Measurements from ENCODE around the gene CTBS.

The CTBS gene, protein sequence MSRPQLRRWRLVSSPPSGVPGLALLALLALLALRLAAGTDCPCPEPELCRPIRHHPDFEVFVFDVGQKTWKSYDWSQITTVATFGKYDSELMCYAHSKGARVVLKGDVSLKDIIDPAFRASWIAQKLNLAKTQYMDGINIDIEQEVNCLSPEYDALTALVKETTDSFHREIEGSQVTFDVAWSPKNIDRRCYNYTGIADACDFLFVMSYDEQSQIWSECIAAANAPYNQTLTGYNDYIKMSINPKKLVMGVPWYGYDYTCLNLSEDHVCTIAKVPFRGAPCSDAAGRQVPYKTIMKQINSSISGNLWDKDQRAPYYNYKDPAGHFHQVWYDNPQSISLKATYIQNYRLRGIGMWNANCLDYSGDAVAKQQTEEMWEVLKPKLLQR

GRCh38 chr1:84573967-84574842, at the start of gene CTBS:
Gene CTBS (minus strand): TSS chr1:84574440. CDS start chr1:84574415, 25 bp downstream.
- DNase-seq (ENCODE audit: low read depth): peak; percentile 66
- H3K4me3 ChIP-seq (ENCODE audit: low read depth, low read length): peak within 1 kb of the TSS; percentile 70

GRCh38 chr1:84621553-84621952, 47.3 kb upstream of the CTBS start:
- H3K4me3 ChIP-seq (ENCODE audit: low read depth, low read length): no peak overlapping the region
- no peak for DNase-seq (ENCODE audit: low read depth)

- no peak for DNase-seq (ENCODE audit: low read depth)
- H3K4me3 ChIP-seq (ENCODE audit: low read depth, low read length): peak overlapping the region; percentile 59
Observed at GRCh38 chr1:84620720-84621313, 46.6 kb upstream of the CTBS start.

DNA sequence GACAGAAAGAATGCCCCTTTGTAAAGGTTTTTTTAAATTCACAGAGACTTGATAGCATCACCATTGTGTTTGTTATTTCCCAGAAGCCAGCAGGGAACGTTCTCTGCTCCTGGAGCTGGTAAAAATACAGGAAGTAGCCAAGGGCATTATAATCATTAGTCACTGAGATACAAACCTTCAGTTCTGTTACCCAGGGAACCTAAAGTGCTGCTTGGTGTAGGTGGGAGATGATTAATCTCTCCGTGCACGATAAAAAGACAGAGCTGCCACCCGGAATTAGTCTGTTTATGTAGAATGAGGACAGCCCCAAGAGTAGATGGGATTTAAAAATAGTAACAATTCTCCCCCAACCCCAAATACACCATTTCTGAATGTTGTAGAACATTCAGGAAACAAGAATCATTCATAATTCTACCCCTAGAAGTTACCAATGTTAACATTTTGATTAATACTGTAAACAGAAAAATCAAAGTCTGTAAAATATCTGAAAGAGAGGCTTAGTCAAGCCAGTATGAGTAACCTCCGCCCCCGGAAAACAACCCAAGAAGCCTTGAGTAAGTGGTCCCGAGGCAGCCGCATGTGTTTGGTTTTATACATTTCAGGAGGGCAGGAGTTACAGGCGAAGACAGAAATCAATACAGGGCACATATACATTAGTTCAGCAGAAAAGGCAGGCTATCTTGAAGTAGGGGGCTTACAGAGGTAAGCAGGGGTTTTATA, 45.3 kb upstream of the CTBS start:
- peak; percentile 62 for DNase-seq (ENCODE audit: low read depth)
- H3K4me3 ChIP-seq (ENCODE audit: low read depth, low read length): no peak overlapping the region

- H3K4me3 ChIP-seq (ENCODE audit: low read depth, low read length): no peak overlapping the region
- no peak for DNase-seq (ENCODE audit: low read depth)
Observed at GRCh38 chr1:84617349-84617748, 43.1 kb upstream of the CTBS start.

- H3K4me3 ChIP-seq (ENCODE audit: low read depth, low read length): no peak overlapping the region
- DNase-seq (ENCODE audit: low read depth): no peak
Observed at GRCh38 chr1:84615790-84616189, 41.5 kb upstream of the CTBS start.

DNA sequence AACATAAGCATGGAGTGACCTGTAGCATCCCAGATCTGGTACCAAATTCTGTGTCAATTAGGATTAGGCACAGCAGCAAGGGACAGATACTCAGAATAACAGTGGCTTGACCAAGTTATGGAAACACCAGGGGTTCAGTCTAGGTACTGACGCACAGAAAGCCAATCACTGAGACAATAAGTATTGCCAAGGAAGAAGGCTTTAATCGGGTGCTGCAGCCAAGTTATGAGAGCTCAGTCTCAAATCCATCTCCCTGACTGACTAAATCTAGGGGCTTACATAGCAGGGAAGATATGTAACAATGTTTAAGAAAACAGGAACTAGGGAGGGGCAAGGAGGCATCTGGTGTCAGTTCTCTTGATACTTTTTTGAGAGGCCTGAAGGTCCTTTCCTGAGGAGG, 39.6 kb upstream of the CTBS start:
- H3K4me3 ChIP-seq (ENCODE audit: low read depth, low read length): no peak overlapping the region
- no peak for DNase-seq (ENCODE audit: low read depth)

DNA sequence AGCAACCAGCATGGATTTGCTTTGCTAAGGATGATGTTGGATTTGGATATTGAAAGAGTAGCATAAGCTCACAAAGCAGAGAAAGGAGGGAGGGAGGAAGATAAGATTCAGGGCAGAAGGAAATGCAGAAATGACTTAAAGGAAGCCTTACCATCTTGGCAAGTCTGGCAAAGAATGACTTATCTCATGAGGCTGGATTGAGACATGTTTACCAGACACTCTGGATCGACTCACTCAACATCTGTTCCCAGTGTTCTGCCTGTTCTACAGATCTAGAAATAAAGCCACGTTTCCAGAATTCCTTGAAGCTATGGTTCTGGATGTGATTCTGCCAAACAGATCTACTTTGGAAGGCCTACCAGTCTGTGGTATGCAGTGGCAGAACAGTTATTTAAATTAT, 38.8 kb upstream of the CTBS start:
- no peak for DNase-seq (ENCODE audit: low read depth)
- H3K4me3 ChIP-seq (ENCODE audit: low read depth, low read length): no peak overlapping the region

DNA sequence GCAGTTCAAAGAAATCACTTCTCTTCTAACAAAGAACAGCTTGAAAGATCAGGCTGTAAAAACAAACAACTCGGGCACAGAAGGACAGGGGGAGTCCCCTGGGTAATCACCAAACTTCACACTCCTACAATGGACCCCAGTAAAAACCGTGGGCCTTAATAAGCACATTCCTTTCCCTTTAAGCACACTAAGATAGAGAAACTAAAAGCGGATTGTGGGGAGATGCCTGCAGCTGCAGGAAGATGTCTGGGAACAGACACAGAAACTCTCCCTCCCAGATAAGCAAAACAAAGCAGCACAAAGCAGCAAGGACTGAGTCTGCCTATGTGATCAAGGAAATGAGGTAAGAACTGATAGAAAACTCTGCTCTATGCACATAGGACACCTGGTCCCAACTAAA, 37.6 kb upstream of the CTBS start:
- H3K4me3 ChIP-seq (ENCODE audit: low read depth, low read length): no peak overlapping the region
- no peak for DNase-seq (ENCODE audit: low read depth)

DNA sequence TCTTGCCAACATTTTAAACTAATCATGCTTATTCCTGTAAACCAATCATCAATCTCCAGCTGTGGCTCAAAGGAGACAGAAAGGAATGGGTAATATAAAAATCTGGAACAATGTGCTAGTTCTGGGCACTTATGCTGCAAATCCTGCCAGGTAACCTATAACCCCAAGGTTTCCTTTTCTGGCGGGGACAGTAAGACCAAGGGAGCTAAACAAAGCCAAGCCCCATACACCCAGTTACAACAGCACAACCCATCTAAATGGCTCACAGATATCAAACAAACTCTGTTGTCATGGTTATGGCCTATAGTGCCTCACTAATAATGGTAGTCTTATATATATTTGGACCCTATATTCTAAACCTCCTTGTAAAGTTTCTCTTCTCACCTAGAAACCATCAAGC, 36.9 kb upstream of the CTBS start:
- no peak overlapping the region for H3K4me3 ChIP-seq (ENCODE audit: low read depth, low read length)
- no peak for DNase-seq (ENCODE audit: low read depth)

DNA sequence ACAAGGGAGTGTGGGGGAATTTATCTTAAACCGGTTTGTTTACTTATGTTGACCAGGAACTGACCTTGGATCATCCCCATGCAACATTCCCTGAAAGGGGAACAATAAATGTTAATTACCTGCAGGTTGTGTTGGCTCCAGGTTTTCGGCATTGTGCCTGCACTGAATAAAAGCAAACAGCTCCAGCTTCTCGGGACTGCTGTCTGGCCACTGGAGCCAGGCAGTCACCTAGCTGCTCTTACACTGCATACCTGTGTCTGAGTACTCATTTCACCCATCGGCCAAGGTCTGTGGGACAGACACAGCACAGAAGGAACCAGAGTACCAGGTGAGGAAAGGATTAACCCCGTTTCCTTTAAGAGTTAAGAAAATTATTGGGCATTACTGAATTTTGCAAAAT, 32.7 kb upstream of the CTBS start:
- DNase-seq (ENCODE audit: low read depth): no peak
- H3K4me3 ChIP-seq (ENCODE audit: low read depth, low read length): no peak overlapping the region

GRCh38 chr1:84605157-84605556, 30.9 kb upstream of the CTBS start:
- DNase-seq (ENCODE audit: low read depth): no peak

DNA sequence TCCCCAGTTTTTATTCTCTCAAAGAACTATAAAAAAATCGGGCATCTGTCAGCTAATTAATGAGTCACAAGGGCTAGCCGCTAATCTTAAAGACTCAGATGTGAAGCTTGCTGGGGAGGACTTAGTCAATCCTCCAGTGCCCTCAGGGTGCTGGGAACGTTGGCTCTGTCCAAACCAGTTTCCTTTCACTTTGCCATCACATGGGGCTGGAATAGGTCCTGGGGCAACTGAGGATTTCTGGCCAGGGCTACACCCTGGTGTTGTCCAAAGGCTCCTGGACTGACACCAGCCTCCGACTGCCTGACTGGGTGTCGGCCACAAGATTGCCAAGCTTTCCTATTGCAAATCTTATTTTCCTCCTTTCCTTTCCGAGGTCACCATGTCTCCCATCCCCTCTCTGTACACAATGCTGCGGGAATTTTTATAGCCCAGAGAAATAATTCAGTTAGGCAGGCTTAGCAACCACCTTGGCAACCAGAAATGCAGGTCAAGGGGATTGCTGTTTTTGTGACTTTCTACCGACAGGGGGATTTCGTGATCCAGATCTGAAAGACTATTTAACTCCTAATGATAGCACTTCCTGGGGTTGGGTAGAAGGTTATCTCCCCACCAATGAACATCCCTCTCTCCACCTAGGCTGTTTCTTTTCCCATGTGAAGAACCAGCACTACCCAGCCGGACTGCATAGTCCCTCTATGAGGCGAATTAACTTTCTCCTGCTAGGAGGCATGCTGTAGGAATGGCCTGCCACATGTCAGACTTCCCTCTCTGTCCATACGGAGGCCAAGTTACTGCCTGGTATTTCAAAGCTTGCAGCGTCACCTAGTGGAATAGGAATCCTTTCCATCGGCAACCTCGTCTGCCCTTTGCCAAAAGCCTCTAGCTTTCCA, 29.9 kb upstream of the CTBS start:
- DNase-seq (ENCODE audit: low read depth): peak; percentile 48
- H3K4me3 ChIP-seq (ENCODE audit: low read depth, low read length): no peak overlapping the region

More at GRCh38 chr1:84605157-84605556, 30.9 kb upstream of the CTBS start:
- no peak overlapping the region for H3K4me3 ChIP-seq (ENCODE audit: low read depth, low read length)

GRCh38 chr1:84603223-84603622, 29.0 kb upstream of the CTBS start:
- DNase-seq (ENCODE audit: low read depth): no peak
- H3K4me3 ChIP-seq (ENCODE audit: low read depth, low read length): no peak overlapping the region

DNA sequence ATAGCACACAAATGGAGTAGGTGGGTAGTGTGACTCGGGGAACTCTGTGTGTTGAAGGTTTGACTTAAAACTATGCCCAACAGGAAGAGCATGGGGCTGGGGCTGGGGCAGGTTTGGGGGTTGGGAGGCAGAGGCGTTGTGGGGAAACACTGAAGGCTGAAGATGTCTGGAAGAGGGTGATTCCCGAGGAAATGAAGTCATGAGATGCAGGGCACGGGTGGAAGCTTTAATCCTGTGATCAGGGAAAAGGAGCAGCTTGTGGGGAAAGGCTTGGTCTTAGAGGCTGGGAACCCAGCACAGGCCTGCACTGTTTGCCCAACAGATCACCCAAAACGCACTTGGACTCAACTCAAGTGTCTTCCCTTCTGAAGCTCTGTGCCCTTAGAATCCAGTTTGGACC, 26.6 kb upstream of the CTBS start:
- DNase-seq (ENCODE audit: low read depth): no peak
- H3K4me3 ChIP-seq (ENCODE audit: low read depth, low read length): no peak overlapping the region

DNA sequence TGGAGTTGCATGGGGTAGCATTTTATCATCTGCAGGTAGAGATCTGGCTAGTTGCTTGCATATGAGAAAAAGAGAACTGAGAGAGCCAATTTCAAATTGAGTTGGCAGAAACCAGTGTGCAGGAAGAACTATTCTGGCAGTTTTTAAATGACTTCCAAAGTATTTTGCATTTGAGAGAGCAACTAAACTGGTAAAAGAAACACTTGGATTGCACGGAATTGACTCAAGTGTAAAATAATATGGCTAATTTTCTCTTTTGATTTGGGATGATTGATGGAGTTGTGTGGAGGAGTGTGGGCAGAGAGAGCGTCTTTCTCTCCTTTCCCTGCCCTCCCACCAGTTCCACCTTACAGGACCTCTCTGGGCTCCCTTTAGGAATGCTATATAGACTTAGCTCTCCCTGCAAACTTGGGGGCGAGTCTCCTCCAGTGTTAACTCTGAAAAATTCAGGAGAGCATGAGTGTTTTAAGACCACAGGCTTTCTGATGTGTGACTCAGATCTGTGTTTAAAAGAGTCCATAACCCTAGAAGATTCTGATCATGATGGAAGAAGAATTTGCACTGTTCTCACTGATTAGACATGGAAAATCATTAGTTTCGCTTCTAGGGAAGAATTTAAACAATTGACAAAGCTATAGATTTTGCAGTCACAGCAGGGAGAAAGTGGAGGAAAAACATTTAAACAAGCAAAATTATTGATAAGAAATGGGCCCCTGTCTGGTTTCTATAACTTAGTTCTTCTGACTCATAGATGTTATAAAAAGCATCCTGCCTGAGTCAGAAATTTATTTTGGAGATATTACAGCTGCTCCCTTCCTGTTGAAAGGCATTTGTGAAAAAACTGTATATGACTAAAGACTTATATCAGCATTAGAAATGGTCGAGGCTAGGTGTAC, 24.9 kb upstream of the CTBS start:
- DNase-seq (ENCODE audit: low read depth): peak; percentile 54
- no peak overlapping the region for H3K4me3 ChIP-seq (ENCODE audit: low read depth, low read length)

GRCh38 chr1:84598418-84598817, 24.2 kb upstream of the CTBS start:
- no peak overlapping the region for H3K4me3 ChIP-seq (ENCODE audit: low read depth, low read length)
- DNase-seq (ENCODE audit: low read depth): no peak

DNA sequence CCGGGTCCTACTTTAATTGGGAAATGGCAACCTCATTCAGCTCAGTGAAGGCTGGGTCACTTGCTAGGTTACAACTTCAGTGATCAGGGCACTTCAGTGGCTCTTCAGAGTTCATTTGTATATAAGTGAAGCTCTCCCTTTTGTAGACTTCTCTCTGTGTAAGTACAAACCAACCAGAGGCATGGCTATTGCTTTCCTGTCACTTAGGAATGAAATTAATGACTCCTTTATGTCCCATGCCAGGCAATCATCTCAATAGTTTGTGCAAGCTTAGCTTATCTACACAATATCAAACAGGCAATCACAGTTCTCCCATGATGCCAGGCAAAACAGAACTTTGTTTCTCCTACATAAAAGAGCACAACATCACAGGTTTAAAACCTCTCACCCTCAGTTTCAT, 22.8 kb upstream of the CTBS start:
- DNase-seq (ENCODE audit: low read depth): no peak
- H3K4me3 ChIP-seq (ENCODE audit: low read depth, low read length): no peak overlapping the region

Measured in skeletal muscle cell (primary cell).